ENCODE results near the gene MUC5AC. TPM values are rescaled to one million over a fixed set of nuclear protein-coding genes. Genes with fewer than 3 reads are reported as not detected.
"Not testable (repeated sequence)": the region's sequence is repeated elsewhere in the genome, so short reads cannot be mapped to it uniquely, and the experiment has no call there.

Gene MUC5AC
- total RNA-seq, 1 donor = under 0.01 TPM

GRCh38 chr11:1172729-1173117 lies 15.0 kb downstream of the MUC5AC start:
- Histone ChIP-seq H3K4me3 (ENCODE audit: low read length) (no peak overlapping the region), H3K9me3 (ENCODE audit: low read depth, low read length) (no peaks in the 10 kb centered on the region), H3K27me3 (ENCODE audit: insufficient read depth, low read length) (no peaks in the 10 kb centered on the region)

GRCh38 chr11:1173396-1173795 lies 15.6 kb downstream of the MUC5AC start:
- H3K9me3 ChIP-seq (ENCODE audit: low read depth, low read length); H3K4me1 ChIP-seq (ENCODE audit: insufficient read depth, low read length); H3K4me3 ChIP-seq (ENCODE audit: low read length); H3K27me3 ChIP-seq (ENCODE audit: insufficient read depth, low read length): not testable (repeated sequence)

More at GRCh38 chr11:1172729-1173117, 15.0 kb downstream of the MUC5AC start:
- H3K4me1 ChIP-seq (ENCODE audit: insufficient read depth, low read length) = no peaks in the 10 kb centered on the region

- H3K9me3 ChIP-seq (ENCODE audit: low read depth, low read length) = no peaks in the 10 kb centered on the region
- H3K27me3 ChIP-seq (ENCODE audit: insufficient read depth, low read length) = no peaks in the 10 kb centered on the region
- no peaks in the 10 kb centered on the region for H3K4me1 ChIP-seq (ENCODE audit: insufficient read depth, low read length)
- H3K4me3 ChIP-seq (ENCODE audit: low read length) = no peak overlapping the region
Measured at GRCh38 chr11:1174441-1175370, 17.0 kb downstream of the MUC5AC start.

- Histone ChIP-seq H3K4me3 (ENCODE audit: low read length) (no peak overlapping the region), H3K9me3 (ENCODE audit: low read depth, low read length) (no peaks in the 10 kb centered on the region), H3K27me3 (ENCODE audit: insufficient read depth, low read length) (no peaks in the 10 kb centered on the region), H3K4me1 (ENCODE audit: insufficient read depth, low read length) (no peaks in the 10 kb centered on the region)
Measured at GRCh38 chr11:1175461-1176223, 17.9 kb downstream of the MUC5AC start.

- no peaks in the 10 kb centered on the region for H3K4me1 ChIP-seq (ENCODE audit: insufficient read depth, low read length)
- no peaks in the 10 kb centered on the region for H3K27me3 ChIP-seq (ENCODE audit: insufficient read depth, low read length)
- H3K9me3 ChIP-seq (ENCODE audit: low read depth, low read length) = no peaks in the 10 kb centered on the region
- no peak overlapping the region for H3K4me3 ChIP-seq (ENCODE audit: low read length)
Measured at GRCh38 chr11:1176224-1177019, 18.7 kb downstream of the MUC5AC start.

- Histone ChIP-seq H3K4me1 (ENCODE audit: insufficient read depth, low read length) (no peaks in the 10 kb centered on the region), H3K27me3 (ENCODE audit: insufficient read depth, low read length) (no peaks in the 10 kb centered on the region), H3K4me3 (ENCODE audit: low read length) (no peak overlapping the region), H3K9me3 (ENCODE audit: low read depth, low read length) (no peaks in the 10 kb centered on the region)
Measured at GRCh38 chr11:1177020-1177770, 19.4 kb downstream of the MUC5AC start.

- Histone ChIP-seq H3K9me3 (ENCODE audit: low read depth, low read length) (no peaks in the 10 kb centered on the region), H3K4me1 (ENCODE audit: insufficient read depth, low read length) (no peaks in the 10 kb centered on the region), H3K4me3 (ENCODE audit: low read length) (no peak overlapping the region), H3K27me3 (ENCODE audit: insufficient read depth, low read length) (no peaks in the 10 kb centered on the region)
Measured at GRCh38 chr11:1177771-1178090, 20.0 kb downstream of the MUC5AC start.

- no peak overlapping the region for H3K4me3 ChIP-seq (ENCODE audit: low read length)
- H3K9me3 ChIP-seq (ENCODE audit: low read depth, low read length) = no peaks in the 10 kb centered on the region
- no peaks in the 10 kb centered on the region for H3K27me3 ChIP-seq (ENCODE audit: insufficient read depth, low read length)
- H3K4me1 ChIP-seq (ENCODE audit: insufficient read depth, low read length) = no peaks in the 10 kb centered on the region
Measured at GRCh38 chr11:1178201-1178885, 20.6 kb downstream of the MUC5AC start.

GRCh38 chr11:1178906-1179305 lies 21.2 kb downstream of the MUC5AC start:
- no peaks in the 10 kb centered on the region for H3K27me3 ChIP-seq (ENCODE audit: insufficient read depth, low read length)
- H3K9me3 ChIP-seq (ENCODE audit: low read depth, low read length) = no peaks in the 10 kb centered on the region
- no peak overlapping the region for H3K4me3 ChIP-seq (ENCODE audit: low read length)
- no peaks in the 10 kb centered on the region for H3K4me1 ChIP-seq (ENCODE audit: insufficient read depth, low read length)

GRCh38 chr11:1179641-1180040 lies 21.9 kb downstream of the MUC5AC start:
- Histone ChIP-seq H3K4me1 (ENCODE audit: insufficient read depth, low read length) (no peaks in the 10 kb centered on the region), H3K27me3 (ENCODE audit: insufficient read depth, low read length) (no peaks in the 10 kb centered on the region), H3K4me3 (ENCODE audit: low read length) (no peak overlapping the region), H3K9me3 (ENCODE audit: low read depth, low read length) (no peaks in the 10 kb centered on the region)

GRCh38 chr11:1180171-1180570 lies 22.4 kb downstream of the MUC5AC start:
- no peak overlapping the region for H3K4me3 ChIP-seq (ENCODE audit: low read length)
- H3K27me3 ChIP-seq (ENCODE audit: insufficient read depth, low read length) = no peaks in the 10 kb centered on the region
- no peaks in the 10 kb centered on the region for H3K9me3 ChIP-seq (ENCODE audit: low read depth, low read length)
- H3K4me1 ChIP-seq (ENCODE audit: insufficient read depth, low read length) = no peaks in the 10 kb centered on the region

GRCh38 chr11:1180947-1181391 lies 23.2 kb downstream of the MUC5AC start:
- Histone ChIP-seq H3K4me1 (ENCODE audit: insufficient read depth, low read length) (no peaks in the 10 kb centered on the region), H3K4me3 (ENCODE audit: low read length) (no peak overlapping the region), H3K27me3 (ENCODE audit: insufficient read depth, low read length) (no peaks in the 10 kb centered on the region), H3K9me3 (ENCODE audit: low read depth, low read length) (no peaks in the 10 kb centered on the region)

GRCh38 chr11:1181420-1181819 lies 23.7 kb downstream of the MUC5AC start:
- no peaks in the 10 kb centered on the region for H3K4me1 ChIP-seq (ENCODE audit: insufficient read depth, low read length)
- no peaks in the 10 kb centered on the region for H3K27me3 ChIP-seq (ENCODE audit: insufficient read depth, low read length)
- H3K9me3 ChIP-seq (ENCODE audit: low read depth, low read length) = no peaks in the 10 kb centered on the region
- H3K4me3 ChIP-seq (ENCODE audit: low read length) = no peak overlapping the region
